Lung (tissue), 12 donors: Measurements from ENCODE around the gene SLC9A2. TPM values are rescaled to one million over a fixed set of nuclear protein-coding genes. Genes with fewer than 3 reads are reported as not detected.
A peak's percentile ranks its signal among the peaks of the same experiment; 100 is the strongest.

Source experiments
- ATAC-seq: fragments of 200-7000 bp; cut with Tn5 transposase; one replicate; pipeline ENCODE4 v1.9.1; 2020; ENCODE audit warnings: moderate number of reproducible peaks; ENCODE audit not compliant: insufficient read depth, low FRiP score
- DNase-seq, 3 donors: peaks; one replicate each; pipeline ENCODE4 v3.0.0-alpha.2; 2013 to 2017
- H3K27ac ChIP-seq, 2 donors: one replicate each; pipeline ENCODE4 v1.5.1; 2013; ENCODE audit warnings: mild to moderate bottlenecking in 2 of 2, moderate library complexity in 2 of 2, control low read depth in 1 of 2, inconsistent platforms in 1 of 2, low read depth in 1 of 2, low read length in 1 of 2
- H3K27me3 ChIP-seq, 3 donors: one replicate each; pipeline ENCODE4 v1.5.1; 2013; ENCODE audit warnings: low read length in 2 of 3; ENCODE audit not compliant: control insufficient read depth in 3 of 3, insufficient read depth in 3 of 3
- H3K36me3 ChIP-seq, 4 donors: one replicate each; pipeline ENCODE4 v1.5.1; 2013; ENCODE audit warnings: low read length in 4 of 4, mild to moderate bottlenecking in 1 of 4, moderate library complexity in 1 of 4; ENCODE audit not compliant: control insufficient read depth in 4 of 4, insufficient read depth in 4 of 4
- H3K4me1 ChIP-seq, 5 donors: one replicate each; pipeline ENCODE4 v1.5.1; 2013; ENCODE audit warnings: low read length in 5 of 5, mild to moderate bottlenecking in 2 of 5, moderate library complexity in 1 of 5; ENCODE audit not compliant: control insufficient read depth in 5 of 5, insufficient read depth in 5 of 5
- H3K4me3 ChIP-seq: one replicate; pipeline ENCODE4 v1.5.1; 2013; ENCODE audit warnings: mild to moderate bottlenecking, control low read depth, moderate library complexity
- H3K9ac ChIP-seq, 2 donors: one replicate each; pipeline ENCODE4 v1.5.1; 2013; ENCODE audit warnings: low read length in 2 of 2, control low read depth in 1 of 2; ENCODE audit not compliant: insufficient read depth in 1 of 2
- H3K9me3 ChIP-seq, 4 donors: one replicate each; pipeline ENCODE4 v1.5.1; 2013; ENCODE audit warnings: low read length in 3 of 4, mild to moderate bottlenecking in 1 of 4, moderate library complexity in 1 of 4; ENCODE audit not compliant: control insufficient read depth in 4 of 4, insufficient read depth in 3 of 4
- CTCF ChIP-seq: IDR thresholded peaks from 2 replicates; pipeline ENCODE4 v1.5.1; 2012; ENCODE audit warnings: mild to moderate bottlenecking; ENCODE audit errors: control extremely low read depth, extremely low read depth
- WGBS, 2 donors: extraction: QIAGEN DNeasy Blood & Tissue Kit; methylation state at CpG; one replicate each; pipeline ENCODE4 v1.1.7; 2013; 5-methylcytosine and 5-hydroxymethylcytosine counted together
- polyA plus RNA-seq, 2 donors: library from polyadenylated mRNA; stranded (reverse); fragments of 200-250 nt; gene quantifications; one replicate each; pipeline ENCODE4 v1.2.1, GENCODE V29; 2013
- total RNA-seq, 2 donors: library from RNA; depleted of rRNA in 1 of 2; stranded (reverse); fragments of >200 nt in 1 of 2; gene quantifications; one replicate each; pipeline ENCODE4 v1.2.1, GENCODE V29; 2014 to 2021
- donor health status: control.
- donor health status: control.
- donor health status: Bipolar disorder and iron deficiency.
- donor health status: healthy.
- donor health status: DM: yes; HTN: yes; CAD: no.

Gene SLC9A2
- total and polyA plus RNA-seq, 4 donors, result 0.04 to 0.52 (median 0.07) TPM

DNA sequence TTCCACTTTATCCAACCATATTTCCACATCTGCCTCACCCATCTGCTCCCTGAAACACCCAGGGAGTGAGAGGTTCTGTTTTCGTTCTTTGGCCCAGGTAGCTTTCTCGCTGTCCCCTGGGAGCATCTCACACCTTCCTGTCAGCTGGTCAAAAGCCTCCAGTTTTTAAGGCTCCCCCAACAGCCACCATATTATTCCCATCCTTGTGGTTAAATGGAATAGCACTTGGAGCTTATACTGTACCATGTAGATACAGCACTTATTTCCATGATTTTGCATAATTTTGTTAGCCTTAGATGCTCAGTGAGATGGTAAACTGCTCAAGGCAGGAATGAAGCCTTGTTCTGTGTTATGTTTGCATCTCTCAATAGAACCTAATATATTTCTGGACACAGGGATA, 84.0 kb downstream of the SLC9A2 start:
- H3K27me3 ChIP-seq, result peaks cover 0 to 12% (median 3%) of the 10 kb centered on the region in 3 donors
- no peak for ATAC-seq
- 60 to 87% methylated on average over 2 of the region's 2 CpGs for WGBS, 2 donors
- H3K4me3 ChIP-seq, result no peak overlapping the region
- H3K9me3 ChIP-seq, result no peaks in the 10 kb centered on the region
- H3K9ac ChIP-seq, result no peak overlapping the region
- TF ChIP-seq CTCF, result no peak
- no peak for DNase-seq
- H3K27ac ChIP-seq, result no peak overlapping the region
- no peaks in the 10 kb centered on the region for H3K36me3 ChIP-seq
- no peaks in the 10 kb centered on the region for H3K4me1 ChIP-seq

GRCh38 chr2:102703748-102704147, 84.4 kb downstream of the SLC9A2 start:
- no peak overlapping the region for H3K9ac ChIP-seq
- H3K36me3 ChIP-seq, result no peaks in the 10 kb centered on the region
- no peak overlapping the region for H3K4me3 ChIP-seq
- no peak for TF ChIP-seq CTCF
- no peak overlapping the region for H3K27ac ChIP-seq
- no peaks in the 10 kb centered on the region for H3K9me3 ChIP-seq
- peak in 1 of 3 donors; percentile 35 for DNase-seq
- peaks cover 0 to 12% (median 3%) of the 10 kb centered on the region in 3 donors for H3K27me3 ChIP-seq
- H3K4me1 ChIP-seq, result no peaks in the 10 kb centered on the region
- no peak for ATAC-seq

DNA sequence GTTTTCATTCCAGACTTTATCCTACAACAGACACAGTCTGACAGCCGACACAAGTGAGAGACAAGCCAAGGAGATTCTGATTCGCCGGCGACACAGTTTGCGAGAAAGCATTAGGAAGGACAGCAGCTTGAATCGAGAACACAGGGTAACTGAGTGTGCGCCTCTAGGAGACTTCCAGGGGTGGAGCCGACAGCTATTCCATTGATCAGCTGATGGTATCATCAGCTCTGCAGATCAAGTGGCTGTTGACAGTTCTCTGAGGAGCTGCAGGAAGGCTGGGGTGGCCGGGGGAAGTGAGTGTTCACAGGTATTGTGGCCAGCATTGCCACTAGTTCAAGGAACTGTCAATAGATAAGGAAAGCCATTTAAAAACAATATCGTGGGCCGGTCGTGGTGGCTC, 85.2 kb downstream of the SLC9A2 start:
- Histone ChIP-seq H3K27ac (no peak overlapping the region), H3K9ac (no peak overlapping the region), H3K4me1 (no peaks in the 10 kb centered on the region), H3K36me3 (no peaks in the 10 kb centered on the region), H3K27me3 (peaks cover 0 to 16% (median 3%) of the 10 kb centered on the region in 3 donors), H3K9me3 (no peaks in the 10 kb centered on the region), H3K4me3 (no peak overlapping the region)
- DNase-seq, result no peak
- 50 to 60% methylated on average over 12 of the region's 12 CpGs for WGBS, 2 donors
- no peak for ATAC-seq
- no peak for TF ChIP-seq CTCF
